Measurements from ENCODE around the gene COL6A3.

COL6A3 gene

DNA sequence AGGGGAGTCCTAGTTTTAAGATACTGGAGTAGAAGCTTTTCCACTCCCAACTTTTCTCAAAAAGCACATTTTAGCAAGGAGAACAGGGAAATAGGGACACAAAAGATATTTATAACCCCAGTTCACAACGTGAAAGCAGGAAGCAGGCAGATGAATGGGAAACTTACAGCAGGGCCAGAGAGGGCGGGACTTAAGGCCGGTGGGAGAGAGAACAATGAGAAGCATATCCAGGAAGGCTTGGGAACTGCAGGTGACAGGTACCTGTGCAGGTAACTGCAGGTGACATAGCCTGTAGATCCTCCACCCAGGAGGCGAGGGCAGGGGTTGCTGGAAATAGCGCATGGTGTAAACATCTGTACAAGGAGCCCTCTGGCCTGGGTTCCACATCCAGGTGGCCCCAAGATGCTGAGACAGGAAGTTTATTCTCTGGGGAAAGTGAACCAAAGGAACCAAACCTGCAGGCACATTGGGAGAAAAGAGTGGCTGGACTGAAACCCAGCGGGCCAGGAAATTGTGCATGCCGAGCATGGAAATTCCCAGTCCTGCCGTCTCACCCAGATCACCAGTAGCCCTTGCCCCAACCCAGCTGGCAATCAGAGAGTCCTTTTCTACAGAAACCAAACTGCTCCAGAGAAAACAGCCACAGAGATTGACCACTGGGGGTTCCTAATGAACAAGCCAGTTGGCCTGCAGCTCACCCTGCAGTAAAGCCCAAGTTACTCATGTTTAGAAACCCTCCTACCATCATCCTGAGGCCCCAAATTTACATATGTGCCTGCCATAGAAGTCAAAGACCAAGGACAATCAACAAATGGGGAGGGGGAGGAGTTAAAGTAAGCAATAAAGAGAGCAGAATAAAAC, 24.3 kb upstream of the COL6A3 start:
- DNase-seq: no peak

DNA sequence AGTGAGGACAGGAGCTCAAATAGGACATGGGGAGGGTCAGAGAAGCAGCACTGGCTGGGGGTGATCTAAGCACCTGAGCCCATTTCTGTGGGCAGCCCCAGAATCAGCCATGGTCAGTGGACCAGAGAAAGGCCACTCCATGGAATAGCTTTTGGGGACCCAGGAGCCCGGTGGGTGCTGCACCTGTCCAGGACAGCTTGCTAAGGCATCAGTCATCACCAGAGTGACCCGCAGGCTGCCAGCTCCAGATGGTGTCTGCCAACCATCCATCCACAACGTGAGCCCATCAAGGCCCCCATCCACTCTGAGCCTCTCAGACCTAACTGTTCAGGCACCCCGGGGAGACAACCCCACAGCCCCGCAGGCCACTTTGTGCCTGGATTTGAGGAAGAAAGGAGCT, 23.6 kb upstream of the COL6A3 start:
- no peak for DNase-seq

DNA sequence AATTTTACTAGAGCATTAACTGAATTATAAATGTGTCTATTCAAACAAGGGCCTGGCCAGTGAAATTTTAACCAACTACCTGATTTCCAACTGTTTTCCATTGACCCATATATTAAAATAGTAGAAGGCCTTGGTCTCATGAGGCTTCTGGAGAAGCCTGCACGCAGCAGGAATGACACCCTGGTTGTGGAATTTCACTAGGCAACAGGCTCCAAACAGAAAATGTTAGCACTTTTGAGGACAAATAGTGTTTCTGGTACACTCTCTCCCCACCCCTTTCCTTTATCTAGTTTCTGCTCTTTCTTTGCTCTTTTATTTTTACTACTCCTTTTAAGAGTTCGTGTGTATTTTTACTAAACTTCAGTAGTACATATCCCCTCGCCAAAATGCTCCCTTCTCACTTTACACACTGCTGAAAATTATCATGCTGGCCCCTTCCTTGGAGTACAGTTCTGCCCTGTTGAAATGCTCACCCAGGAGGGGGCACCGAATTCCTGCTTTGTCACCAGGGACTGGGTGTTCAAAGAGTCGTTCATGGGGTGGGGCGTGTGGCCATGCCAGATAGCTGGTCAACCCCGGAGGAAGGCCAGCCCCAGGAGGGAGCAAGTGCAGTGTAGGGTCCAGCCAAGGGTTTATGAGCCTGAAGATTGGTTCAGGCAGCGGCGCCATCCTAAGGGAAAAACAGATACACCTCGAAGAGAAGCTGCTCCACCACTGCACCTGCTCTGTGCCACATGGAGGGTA, 22.1 kb upstream of the COL6A3 start:
- DNase-seq: no peak

DNA sequence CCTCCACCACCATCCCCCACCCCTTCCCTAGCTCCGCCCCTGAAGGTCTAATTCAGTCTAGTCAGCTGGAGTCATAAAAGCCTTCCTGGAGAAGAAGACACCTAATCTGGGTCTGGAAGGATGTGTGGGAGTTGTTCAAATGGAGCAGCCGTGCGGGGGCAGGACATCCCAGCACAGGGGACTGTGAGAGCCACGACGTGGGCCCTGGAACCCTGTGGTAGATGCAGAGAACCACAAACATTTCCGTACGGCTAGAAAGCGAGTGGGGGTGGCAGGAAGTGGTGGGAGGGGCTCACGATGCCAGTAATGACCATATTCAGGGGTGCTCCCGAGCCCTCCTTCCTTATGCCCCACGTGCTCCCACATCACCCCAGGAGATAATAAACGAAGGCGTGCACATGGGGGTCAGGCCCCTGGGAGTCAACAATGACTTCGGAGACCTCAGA, 20.9 kb upstream of the COL6A3 start:
- peak; percentile 73 for DNase-seq

DNA sequence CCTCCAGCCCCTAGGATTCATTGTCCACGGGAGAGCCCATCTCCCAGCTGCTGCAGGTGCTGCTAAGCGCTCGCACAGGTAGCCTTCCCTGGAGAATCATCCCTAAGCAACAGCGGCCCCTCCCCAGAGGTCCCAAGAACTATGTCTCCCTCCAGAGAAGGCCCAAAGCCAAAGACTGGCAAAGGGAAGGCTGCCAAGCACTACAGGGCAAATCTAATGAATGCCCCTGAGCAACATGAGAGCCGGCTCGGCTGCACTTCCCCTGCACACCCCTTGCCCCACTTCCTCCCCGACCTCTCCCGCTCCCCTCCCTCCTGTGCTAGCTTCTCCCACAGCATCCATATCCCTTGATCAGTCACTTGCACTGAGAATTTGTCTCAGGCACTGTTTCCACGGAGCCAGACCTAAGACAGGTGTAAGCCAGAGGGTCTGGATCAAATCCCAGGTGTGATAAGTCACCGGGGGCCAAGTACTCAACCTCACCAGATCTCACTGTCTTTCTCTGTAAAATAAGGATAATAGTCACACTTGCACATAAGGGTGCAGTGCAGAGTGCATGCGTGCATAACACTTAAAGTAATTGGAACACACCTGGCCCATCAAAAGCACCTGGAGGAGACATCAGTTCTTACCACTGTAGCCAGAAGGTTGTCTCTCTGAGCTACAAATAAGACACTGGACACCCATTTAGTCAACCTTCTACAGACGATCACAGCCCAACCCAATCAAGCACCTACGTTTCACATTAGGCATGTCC, 20.1 kb upstream of the COL6A3 start:
- no peak for DNase-seq

DNA sequence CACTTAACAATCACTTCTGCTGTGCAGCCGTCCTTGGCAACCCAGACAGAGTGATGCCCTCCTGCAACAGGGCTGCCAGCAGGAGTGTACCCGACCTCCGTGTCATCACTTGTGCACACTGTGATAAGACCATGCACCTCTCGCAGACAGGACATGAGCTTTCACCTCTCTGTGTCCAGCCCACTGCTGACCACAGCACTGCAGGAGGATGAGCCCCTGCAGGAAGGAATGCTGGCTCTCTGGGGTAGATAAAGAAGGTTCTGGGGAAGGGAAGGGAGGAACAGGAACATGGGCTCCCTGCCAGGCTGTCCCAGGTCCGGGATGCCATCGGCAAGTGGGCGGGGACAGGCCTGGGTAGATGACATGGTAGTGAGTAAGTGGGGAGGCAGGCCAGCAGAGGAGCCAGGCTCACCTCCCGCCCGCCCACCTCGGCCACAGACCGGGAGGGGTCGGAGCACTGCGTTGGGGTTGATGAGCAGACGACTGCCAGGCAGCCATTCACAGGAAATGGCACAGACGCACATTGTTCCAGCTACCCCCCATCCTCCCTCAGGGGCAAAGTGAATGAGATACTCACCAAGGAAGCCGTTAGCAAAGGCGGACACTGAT, 18.6 kb upstream of the COL6A3 start:
- DNase-seq: no peak

DNA sequence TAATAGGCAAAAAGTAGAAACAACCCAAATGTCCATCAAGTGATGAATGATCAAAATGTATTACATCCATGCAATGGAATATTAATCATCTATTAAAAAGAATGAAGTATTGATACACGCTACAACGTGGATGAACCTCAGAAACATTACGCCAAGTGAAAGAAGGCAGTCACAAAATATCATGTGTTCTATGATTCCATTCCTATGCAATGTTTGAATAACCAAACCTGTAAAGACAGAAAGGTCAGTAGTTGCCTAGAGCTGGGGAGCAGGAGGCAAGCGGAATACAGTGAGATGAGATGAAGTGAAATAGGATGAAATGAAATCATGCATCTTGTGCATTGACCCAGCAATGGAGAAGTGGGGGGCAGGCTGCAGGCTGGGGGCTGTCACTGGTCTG, 17.9 kb upstream of the COL6A3 start:
- no peak for DNase-seq

DNA sequence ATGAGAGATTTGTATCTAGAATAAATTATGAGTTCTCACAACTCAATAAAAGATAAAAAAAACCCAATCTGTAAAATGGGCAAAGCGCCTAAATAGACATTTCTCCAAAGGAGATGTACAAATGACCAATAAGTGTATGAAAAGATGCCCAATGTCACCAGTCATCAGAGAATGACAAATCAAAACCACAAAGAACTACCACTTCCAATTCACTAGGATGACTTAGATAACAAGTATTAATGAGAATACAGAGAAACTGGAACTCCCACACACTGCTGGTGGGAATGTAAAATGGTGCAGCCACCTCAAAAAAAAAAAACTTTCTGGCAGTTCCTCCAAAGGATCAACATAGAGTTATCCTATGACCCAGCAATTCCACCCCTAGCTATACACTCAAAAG, 17.4 kb upstream of the COL6A3 start:
- no peak for DNase-seq

DNA sequence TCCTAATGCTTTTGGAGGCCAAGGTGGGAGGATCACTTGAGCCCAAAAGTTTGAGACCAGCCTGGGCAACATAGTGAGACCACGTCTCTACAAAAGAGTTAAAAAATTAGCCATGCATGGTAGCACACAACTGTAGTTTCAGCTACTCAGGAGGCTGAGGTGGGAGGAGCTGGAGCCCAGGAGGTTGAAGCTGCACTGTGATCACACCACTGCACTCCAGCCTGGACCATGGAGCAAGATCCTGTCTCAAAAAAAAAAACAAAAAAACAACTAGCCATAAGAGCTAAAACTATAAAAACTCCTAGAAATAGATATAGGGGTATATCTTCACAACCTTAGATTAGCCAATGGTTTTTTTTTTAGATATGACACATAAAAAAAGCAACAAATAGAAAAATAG, 16.9 kb upstream of the COL6A3 start:
- DNase-seq: no peak

DNA sequence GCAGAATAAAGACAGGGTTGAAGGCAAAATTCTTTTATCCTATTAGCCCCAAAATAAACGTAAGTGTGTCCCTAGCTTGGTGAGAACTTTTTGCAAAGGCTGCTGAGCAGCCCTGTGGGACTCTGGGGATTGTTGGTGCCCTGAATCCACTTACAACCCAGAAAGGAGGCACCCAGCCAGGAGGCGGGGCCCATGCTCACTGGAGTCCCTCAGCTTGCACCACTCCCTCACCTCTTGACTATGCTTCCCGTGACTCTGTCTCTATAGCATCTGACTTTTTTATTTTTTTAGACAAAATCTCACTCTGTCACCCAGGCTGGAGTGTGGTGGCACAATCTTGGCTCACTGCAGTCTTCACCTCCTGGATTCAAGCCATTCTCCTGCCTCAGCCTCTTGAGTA, 15.8 kb upstream of the COL6A3 start:
- no peak for DNase-seq

DNA sequence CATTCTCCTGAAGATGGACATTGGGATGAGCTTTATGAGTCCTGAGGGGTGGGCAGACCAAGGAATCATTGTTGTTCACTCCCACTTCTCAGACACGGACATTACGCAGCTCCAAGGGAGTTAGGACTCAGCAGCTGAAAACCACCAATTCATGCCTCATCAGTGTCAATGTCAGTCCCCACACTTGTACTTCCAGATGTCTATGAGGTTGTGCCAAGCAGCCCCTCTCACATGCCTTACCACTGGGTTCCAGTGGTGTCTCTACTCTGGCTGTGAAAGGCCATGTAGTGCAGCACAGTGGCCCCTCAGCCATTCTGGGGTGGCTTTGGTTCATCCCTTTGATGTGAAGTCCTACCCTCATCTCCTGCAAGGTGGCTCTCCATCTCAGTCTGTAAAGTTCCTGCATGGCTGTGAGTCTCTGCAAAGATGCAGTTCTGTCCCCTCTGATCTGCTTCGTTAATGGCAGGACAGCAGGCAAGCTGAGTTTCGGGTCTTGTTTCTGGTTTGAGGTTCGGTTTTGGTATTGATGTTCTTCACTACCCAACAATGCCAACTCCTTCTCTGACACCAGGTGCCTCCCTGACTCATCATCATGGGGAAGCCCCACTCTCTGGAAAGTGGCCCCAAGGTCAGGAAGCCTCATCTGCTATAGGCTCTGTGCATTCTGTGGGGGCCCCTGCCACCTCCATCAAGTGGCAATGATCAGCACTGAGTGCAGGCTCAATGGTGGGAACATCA, 14.0 kb upstream of the COL6A3 start:
- DNase-seq: no peak

DNA sequence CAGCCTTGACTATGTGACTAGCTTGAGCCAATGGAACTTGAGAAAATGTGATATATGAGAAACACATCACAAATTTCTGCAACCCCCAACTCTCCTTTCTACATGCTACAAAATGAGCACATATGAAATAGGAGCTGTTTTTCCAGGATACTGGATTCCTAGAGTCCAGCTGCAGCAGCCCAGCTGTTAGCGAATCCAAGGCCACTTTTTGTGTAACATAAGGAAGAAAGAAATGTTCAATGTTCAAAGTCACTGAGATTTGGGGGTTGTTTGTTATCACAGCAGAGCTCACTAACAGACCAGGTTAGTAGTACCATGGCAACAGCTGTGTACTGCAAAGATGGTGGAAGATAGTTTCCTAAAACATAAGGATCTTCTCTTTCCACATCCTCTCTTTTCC, 12.6 kb upstream of the COL6A3 start:
- no peak for DNase-seq

DNA sequence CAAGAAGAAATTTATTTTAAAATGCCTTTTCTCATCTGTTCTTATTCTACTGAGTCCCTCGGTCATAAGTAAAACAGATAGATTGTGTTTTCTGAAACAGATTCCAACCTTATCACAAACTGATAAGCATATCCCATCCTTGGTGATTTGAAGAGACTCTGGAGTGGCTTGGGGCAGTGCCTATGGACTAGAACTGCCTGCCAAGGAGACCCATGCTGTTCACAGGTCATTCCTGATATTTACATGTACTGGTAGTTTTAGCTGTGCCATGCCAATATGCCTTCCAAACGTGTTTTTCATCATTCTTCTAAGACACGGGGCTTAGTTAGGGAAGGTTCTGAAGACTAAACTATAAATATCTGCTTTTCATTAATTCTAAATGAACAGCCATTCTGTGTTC, 11.4 kb upstream of the COL6A3 start:
- DNase-seq: no peak

DNA sequence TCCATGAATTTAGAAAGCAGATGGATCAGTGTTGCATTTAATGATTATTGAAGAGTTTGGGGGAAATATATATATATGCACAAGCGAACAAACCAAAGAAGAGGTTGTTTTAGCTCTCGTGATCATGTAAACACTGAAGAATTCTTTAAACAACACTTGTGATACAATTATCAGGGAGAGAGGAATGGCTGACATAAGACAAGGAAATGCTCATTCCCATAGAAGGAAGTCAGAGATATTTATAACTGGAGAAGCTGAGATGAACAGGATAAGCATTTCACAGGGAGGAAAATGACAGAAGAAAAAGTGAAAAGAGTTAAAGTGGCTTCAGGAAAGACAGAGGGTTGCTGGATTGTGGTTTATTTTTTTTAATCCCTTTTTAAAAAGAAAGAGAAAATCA, 10.6 kb upstream of the COL6A3 start:
- DNase-seq: no peak

DNA sequence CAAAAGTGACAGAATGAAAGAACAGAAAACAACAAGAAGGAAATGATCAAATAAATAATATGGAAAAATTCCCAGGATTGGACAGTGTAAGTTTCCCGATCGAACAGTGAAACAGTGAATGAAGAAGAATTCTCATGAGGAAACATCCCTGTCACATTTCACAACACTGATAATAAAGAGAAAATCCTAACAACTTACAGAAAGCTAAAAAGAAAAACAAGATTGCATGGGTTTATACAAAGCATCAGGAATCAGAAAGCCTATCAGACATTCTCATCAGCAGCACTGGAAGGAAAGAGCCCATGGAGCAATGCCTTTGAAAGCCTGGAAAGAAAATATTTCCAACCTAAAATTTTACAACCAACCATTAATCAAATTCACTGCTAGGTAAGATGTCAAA, 9.9 kb upstream of the COL6A3 start:
- DNase-seq: no peak

DNA sequence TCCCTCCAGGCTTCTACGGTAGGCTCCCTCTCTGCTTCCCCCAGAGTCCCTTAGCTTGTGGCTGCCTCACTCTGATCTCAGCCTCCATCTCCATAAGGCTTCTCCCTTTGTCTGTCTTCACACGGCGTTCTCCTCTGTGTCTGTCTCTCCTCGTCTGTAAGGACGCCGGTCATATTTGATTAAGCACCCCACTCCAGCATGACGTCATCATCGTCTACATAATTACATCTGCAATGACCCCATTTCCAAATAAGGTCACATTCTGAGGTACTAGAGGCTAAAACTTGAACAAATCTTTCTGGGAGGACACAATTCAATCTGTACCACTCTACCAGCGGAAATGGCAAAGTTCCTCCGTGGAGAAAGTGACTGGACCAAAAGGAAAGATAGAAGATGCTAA, 8.3 kb upstream of the COL6A3 start:
- no peak for DNase-seq

DNA sequence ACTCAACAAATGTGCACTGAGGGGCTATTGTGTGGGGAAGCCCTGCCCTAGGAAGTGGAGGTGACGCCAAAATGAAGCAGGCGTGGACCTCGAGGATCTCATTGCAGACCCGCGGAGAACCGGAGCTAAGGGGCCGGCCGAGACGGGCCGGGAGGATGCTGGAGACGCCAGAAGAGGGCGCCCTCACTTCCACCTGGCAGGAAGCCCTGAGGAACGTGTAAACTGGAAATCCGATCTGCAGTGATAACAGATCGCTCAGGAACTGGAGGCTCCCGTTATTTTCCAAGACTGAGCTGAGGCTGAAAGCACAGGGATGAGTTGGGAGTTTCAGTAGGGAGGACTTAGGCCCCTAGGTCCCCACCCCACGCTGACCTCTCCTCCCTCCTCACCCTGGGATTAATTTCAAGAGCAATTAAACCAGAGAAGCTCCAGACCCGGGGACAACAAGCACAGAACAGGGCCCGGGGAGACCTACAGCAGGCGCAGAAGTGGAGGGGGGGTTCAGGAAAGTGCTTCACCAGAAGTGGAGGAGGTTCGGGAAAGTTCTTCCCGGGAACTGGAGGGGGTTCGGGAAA, 7.7 kb upstream of the COL6A3 start:
- DNase-seq: peak; percentile 29

DNA sequence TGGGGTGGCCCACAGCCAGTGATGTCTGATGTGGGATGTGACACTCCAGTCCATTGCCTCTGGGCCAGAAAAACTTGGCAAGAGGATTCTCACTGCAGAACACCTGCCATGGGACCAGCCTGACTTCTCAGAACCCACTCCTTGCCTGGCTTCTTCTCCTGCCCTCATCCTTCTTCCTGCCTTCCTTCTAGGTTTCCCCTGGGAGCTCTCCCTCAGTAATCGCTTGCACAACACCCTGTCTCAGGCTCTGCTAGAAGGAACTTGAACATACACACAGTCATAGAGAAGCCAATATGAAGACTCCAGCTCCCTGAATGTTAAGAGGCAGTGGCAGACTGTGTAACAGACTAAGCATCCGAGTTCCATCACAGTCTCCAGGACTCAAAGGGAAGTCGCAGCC, 4.3 kb upstream of the COL6A3 start:
- no peak for DNase-seq

DNA sequence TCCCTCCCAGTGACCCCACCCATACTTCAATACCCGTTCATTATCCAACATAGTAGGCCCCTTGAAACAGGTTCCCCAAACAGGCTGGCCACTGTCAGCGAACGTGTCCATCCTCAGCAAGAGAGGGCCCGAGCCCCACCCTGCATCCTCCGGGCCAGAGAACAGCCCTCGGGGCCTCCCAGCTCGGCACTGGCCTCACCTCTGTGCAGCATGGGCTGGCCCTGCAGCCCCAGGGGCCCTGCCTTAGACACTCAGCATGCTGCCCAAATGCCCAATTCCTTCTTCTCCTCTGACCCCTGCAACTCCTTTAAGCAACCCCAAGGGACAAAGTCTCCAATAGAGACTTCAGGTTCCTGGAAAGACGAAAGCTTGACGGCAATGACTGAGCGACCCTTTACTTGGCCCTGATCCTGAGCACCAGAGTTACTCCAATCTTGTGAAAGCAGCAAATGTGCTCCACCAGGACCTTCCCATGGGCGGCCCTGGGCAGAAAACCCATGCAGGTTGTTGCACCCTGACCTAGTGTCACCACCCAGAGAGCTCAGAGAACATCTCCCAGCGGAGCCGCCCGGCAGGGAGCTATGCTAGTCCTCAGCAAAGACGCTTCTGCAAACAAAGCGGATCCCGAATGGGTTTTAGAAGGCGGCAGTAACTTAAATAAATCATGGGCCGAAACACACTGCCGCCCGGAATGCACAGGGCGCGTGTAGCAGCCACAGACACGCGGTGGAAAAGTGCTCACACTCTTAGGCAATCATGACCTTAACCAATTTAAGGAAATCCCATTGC, 782 bp downstream of the COL6A3 start:
- no peak for DNase-seq

DNA sequence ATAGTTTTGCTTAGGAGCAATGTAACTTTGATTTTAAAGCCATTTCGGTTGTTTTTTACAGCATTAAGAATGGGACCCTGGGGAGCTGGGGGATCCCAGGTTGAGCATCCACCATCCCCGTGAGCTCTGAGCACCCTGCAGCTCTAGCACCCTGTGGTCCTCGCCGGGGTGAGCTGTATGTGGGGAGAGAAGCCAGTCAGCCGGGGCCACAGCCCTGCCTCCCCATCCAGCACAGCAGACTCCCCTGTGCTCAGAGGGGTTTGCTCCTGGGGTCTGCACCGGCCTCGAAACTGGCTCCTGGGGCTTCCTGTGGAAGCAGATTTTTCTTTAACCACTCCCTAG, 1.3 kb downstream of the COL6A3 start:
- DNase-seq: no peak

DNA sequence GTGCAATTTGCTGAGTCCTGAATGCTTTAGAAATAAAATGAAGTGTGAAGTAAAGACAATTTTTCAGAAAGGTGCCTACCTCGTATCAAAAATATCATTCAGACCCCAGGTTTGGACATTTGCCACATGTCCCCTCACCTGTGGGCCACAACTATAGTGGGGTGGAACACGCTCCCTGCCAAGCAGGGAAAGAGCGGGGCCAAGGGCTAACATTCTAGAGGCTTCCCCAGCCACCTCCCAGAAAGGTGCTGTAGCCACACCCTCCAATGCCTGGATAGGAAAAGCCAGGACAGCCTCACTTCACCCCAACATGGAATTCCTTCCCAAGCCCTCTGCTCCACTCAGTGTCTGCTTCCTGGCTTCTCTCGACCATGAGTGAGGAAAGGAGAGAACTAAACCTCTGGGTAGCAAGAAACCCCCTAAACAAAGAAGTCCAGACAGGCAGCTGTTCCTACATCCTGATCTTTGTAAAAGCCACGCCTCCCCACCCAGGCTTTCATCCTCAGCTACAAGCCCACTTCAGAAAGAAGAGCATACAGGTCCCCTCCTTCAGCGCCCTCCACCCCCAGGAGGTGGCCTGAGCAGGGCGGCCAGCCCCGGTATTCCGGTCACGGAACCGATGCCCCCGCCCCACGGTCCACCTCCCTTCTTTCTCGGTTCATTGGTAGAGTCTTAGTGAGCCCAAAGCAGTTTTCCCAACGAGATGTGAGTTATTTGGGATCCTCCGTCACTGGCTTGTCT, 2.1 kb downstream of the COL6A3 start:
- no peak for DNase-seq
